Skeletal muscle tissue (tissue), 4 donors: ENCODE data around the gene AIDA. TPM values are rescaled to one million over a fixed set of nuclear protein-coding genes. Genes with fewer than 3 reads are reported as not detected.

ENCODE experiments used
- H3K27ac ChIP-seq: one replicate; pipeline ENCODE4 v1.7.0; 2013; ENCODE audit warnings: mild to moderate bottlenecking, low read depth, low read length, inconsistent platforms
- H3K27me3 ChIP-seq, 3 donors: one replicate each; pipeline ENCODE4 v1.7.0; 2013; ENCODE audit warnings: low read length in 3 of 3; ENCODE audit not compliant: control insufficient read depth in 3 of 3, insufficient read depth in 3 of 3
- H3K36me3 ChIP-seq, 3 donors: one replicate each; pipeline ENCODE4 v1.7.0; 2013; ENCODE audit warnings: low read length in 3 of 3; ENCODE audit not compliant: control insufficient read depth in 3 of 3, insufficient read depth in 3 of 3
- H3K4me1 ChIP-seq, 3 donors: one replicate each; pipeline ENCODE4 v1.7.0; 2013; ENCODE audit warnings: low read length in 3 of 3, mild to moderate bottlenecking in 3 of 3; ENCODE audit not compliant: control insufficient read depth in 3 of 3, insufficient read depth in 3 of 3
- H3K4me3 ChIP-seq, 3 donors: one replicate each; pipeline ENCODE4 v1.7.0; 2013; ENCODE audit warnings: low read length in 3 of 3
- H3K9ac ChIP-seq, 3 donors: one replicate each; pipeline ENCODE4 v1.7.0; 2013; ENCODE audit warnings: low read length in 3 of 3, mild to moderate bottlenecking in 3 of 3, moderate library complexity in 2 of 3, low read depth in 1 of 3
- H3K9me3 ChIP-seq, 3 donors: one replicate each; pipeline ENCODE4 v1.7.0; 2013; ENCODE audit warnings: low read length in 3 of 3; ENCODE audit not compliant: control insufficient read depth in 3 of 3
- total RNA-seq: library from RNA; depleted of rRNA; stranded (reverse); fragments of >200 nt; gene quantifications from one replicate; pipeline ENCODE4 v1.2.3, GENCODE V29; 2014
- donor health status: Osteomylitis.

Gene AIDA
- total RNA-seq, 1 donor from 2014 or later, result 34.4 TPM

DNA sequence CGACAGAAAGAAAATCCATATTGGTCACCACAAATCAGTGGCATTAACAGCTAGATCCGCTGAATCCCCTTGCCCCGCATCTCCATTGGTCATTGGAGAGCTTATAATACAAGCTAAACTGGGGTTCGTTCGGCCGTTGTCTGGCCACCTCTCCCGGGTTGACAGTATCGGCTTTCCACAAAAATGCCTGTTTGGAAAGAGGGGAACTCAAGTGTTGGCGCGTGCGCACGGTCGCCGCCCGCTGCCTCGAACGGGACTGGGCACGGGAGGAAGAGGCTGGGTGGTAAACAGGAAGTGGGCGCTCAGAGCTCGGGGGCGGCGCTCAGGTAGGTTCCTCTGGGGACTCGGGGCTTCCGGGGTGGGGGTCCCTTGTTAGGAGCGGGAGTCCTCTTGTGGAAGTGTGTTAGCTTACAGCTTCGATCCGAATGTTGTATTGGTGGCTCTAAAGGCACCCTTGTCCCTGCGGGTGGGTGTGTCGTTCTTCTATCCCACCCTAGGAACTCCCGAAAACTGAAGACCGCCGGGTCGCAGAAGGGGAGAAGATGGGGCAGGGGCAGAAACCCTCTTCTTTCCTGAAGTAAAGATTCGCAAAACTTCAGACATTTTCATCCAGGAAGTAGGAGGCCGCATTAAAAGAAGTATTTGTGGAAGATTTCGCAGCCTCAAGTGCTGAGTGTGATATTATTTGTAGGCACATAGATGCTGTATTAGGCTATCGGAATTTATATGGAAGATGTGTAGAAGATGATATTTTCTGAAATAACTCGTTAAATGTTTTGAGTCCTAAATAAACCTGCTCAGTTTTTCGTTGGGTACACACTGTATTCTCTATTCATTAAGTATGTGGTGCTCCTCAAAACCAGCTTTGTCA, 1.0 kb upstream of the AIDA start:
- Histone ChIP-seq H3K9me3 (no peaks in the 10 kb centered on the region), H3K4me3 (peak overlapping the region; percentile 86 to 100 (median 87)), H3K36me3 (peaks cover 0 to 14% (median 4%) of the 10 kb centered on the region in 3 donors), H3K9ac (peak overlapping the region; percentile 95 to 100 (median 98)), H3K27me3 (no peaks in the 10 kb centered on the region), H3K27ac (peak overlapping the region; percentile 99), H3K4me1 (peaks cover 16 to 17% (median 16%) of the 10 kb centered on the region in 3 donors)

GRCh38 chr1:222711319-222712252, 705 bp downstream of the AIDA start:
- Histone ChIP-seq H3K27me3 (no peaks in the 10 kb centered on the region), H3K36me3 (peaks cover 0 to 8% (median 4%) of the 10 kb centered on the region in 3 donors), H3K9ac (peak overlapping the region; percentile 92 to 94 (median 93)), H3K27ac (peak overlapping the region; percentile 99), H3K4me3 (peak overlapping the region; percentile 86 to 97 (median 87)), H3K9me3 (no peaks in the 10 kb centered on the region), H3K4me1 (peaks cover 16 to 17% (median 16%) of the 10 kb centered on the region in 3 donors)

- Histone ChIP-seq H3K36me3 (no peaks in the 10 kb centered on the region), H3K4me3 (no peak overlapping the region), H3K9me3 (no peaks in the 10 kb centered on the region), H3K4me1 (peaks cover 16 to 17% (median 16%) of the 10 kb centered on the region in 3 donors), H3K9ac (peak overlapping the region in 1 of 3 donors; percentile 16), H3K27me3 (no peaks in the 10 kb centered on the region), H3K27ac (no peak overlapping the region)
These were observed 2.6 kb downstream of the AIDA start for GRCh38 chr1:222709700-222710153.

DNA sequence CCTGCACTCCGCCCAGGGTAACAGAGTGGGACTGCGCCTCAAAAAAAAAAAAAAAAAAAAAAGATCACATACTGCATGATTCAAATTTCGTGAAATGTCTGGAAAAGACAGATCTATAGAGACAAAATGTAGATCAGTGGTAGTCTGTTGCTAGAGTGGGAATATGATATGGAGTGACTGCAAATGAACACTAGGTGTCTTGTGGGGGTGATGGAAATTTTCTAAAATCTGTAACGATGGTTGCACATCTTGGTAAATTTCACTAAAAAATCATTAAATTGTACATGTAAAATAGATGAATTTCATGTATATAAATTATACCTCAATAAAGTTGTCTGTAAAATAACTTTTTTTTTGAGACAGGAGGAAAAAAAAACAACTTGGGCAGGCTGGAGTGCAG, 5.5 kb downstream of the AIDA start:
- H3K9ac ChIP-seq, result no peak overlapping the region
- H3K36me3 ChIP-seq, result peaks cover 0 to 9% (median 9%) of the 10 kb centered on the region in 3 donors
- H3K27me3 ChIP-seq, result no peaks in the 10 kb centered on the region
- peaks cover 14 to 16% (median 15%) of the 10 kb centered on the region in 3 donors for H3K4me1 ChIP-seq
- no peak overlapping the region for H3K27ac ChIP-seq
- H3K4me3 ChIP-seq, result no peak overlapping the region
- H3K9me3 ChIP-seq, result no peaks in the 10 kb centered on the region

DNA sequence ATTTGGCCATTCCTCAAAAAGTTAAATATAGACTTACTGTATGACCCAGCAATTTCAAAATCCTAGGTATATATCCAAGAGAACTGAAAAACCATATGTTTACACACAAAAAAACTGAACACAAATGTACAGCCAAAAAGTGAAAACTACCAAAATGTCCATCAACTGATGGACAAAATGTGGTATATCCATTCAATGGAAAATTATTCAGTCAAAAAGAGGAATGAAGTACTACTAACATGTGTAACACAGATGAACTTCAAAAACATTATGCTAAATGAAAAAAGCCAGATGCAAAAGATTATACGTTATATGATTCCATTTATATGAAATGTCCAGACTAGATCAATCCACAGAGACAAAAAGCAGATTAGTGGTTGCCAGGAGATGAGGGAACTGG, 8.0 kb downstream of the AIDA start:
- no peak overlapping the region for H3K27ac ChIP-seq
- H3K36me3 ChIP-seq, result peaks cover 3 to 16% (median 9%) of the 10 kb centered on the region in 3 donors
- H3K4me1 ChIP-seq, result no peaks in the 10 kb centered on the region
- no peaks in the 10 kb centered on the region for H3K27me3 ChIP-seq
- no peak overlapping the region for H3K4me3 ChIP-seq
- no peak overlapping the region for H3K9ac ChIP-seq
- H3K9me3 ChIP-seq, result no peaks in the 10 kb centered on the region

GRCh38 chr1:222702210-222702609, 10.1 kb downstream of the AIDA start:
- Histone ChIP-seq H3K27me3 (no peaks in the 10 kb centered on the region), H3K9me3 (no peaks in the 10 kb centered on the region), H3K4me3 (no peak overlapping the region), H3K27ac (no peak overlapping the region), H3K4me1 (no peaks in the 10 kb centered on the region), H3K9ac (no peak overlapping the region), H3K36me3 (peaks cover 3 to 16% (median 9%) of the 10 kb centered on the region in 3 donors)

GRCh38 chr1:222697826-222698225, 14.5 kb downstream of the AIDA start:
- Histone ChIP-seq H3K9me3 (no peaks in the 10 kb centered on the region), H3K27ac (no peak overlapping the region), H3K36me3 (peaks cover 3 to 16% (median 9%) of the 10 kb centered on the region in 3 donors), H3K4me1 (no peaks in the 10 kb centered on the region), H3K9ac (no peak overlapping the region), H3K4me3 (no peak overlapping the region), H3K27me3 (no peaks in the 10 kb centered on the region)

GRCh38 chr1:222697203-222697602, 15.1 kb downstream of the AIDA start:
- Histone ChIP-seq H3K9ac (no peak overlapping the region), H3K27ac (no peak overlapping the region), H3K9me3 (no peaks in the 10 kb centered on the region), H3K4me3 (no peak overlapping the region), H3K27me3 (no peaks in the 10 kb centered on the region), H3K36me3 (peaks cover 2 to 11% (median 3%) of the 10 kb centered on the region in 3 donors), H3K4me1 (no peaks in the 10 kb centered on the region)

DNA sequence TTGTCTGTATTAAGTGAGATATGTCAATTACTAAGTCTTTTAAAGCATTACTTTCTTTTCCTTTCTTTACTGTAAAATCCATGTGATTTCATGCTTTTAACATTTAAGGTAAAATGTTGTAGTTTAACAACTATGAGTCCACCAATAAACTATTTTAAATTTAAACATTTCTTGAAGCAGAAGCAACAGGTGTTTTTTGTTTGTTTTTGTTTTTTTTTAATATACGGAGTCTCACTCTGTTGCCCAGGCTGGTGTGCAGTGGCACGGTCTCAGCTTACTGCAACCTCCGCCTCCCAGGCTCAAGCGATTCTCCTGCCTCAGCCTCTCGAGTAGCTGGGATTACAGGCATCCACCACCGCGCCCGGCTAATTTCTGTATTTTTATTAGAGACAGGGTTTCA, 15.6 kb downstream of the AIDA start:
- Histone ChIP-seq H3K4me1 (no peaks in the 10 kb centered on the region), H3K27ac (no peak overlapping the region), H3K9me3 (no peaks in the 10 kb centered on the region), H3K4me3 (no peak overlapping the region), H3K27me3 (no peaks in the 10 kb centered on the region), H3K9ac (no peak overlapping the region), H3K36me3 (peaks cover 0 to 10% (median 3%) of the 10 kb centered on the region in 3 donors)
